H1 (cell line): ENCODE results near the gene NHERF2. TPM values are rescaled to one million over a fixed set of nuclear protein-coding genes. Genes with fewer than 3 reads are reported as not detected.
A peak's percentile ranks its signal among the peaks of the same experiment; 100 is the strongest.

ENCODE experiments used
- CTCF ChIA-PET: fragments of 300-600 bp; sonication (Branson Sonifier 250); formaldehyde crosslinking; loops from one replicate; lab custom pipeline; 2021; ENCODE audit not compliant: partially characterized antibody; lab: Charles Lee
- POLR2A ChIA-PET: fragments of 300-600 bp; sonication (Branson Sonifier 250); formaldehyde crosslinking; loops from one replicate; lab custom pipeline; 2021; ENCODE audit warnings: inconsistent platforms; ENCODE audit not compliant: partially characterized antibody; lab: Charles Lee
- DNase-seq, 2 experiments: peaks; one replicate each; pipeline versions ENCODE4 v3.0.0 to v3.0.0-alpha.2; 2010 to 2022; ENCODE audit warnings: low spot score in 2 of 2, low read depth in 1 of 2, mixed read lengths in 1 of 2
- FAIRE-seq: peaks from 2 replicates; lab custom pipeline; 2011; peaks lifted over from hg19 to GRCh38; lab: Jason Lieb, UNC
- H2AFZ ChIP-seq: 2 replicates; pipeline ENCODE4 v1.8.1; 2012; ENCODE audit warnings: low read length, inconsistent platforms
- H2AK5ac ChIP-seq: 2 replicates; pipeline ENCODE4 v1.6.1; 2013; ENCODE audit warnings: low read depth, low read length
- H2BK120ac ChIP-seq: replicated peaks from 2 replicates; pipeline ENCODE3; 2013; ENCODE audit warnings: low read depth, low read length, inconsistent platforms
- H2BK12ac ChIP-seq: 2 replicates; pipeline ENCODE4 v1.6.1; 2013; ENCODE audit warnings: low read depth, low read length
- H2BK15ac ChIP-seq: 2 replicates; pipeline ENCODE4 v1.6.1; 2013; ENCODE audit warnings: low read length
- H2BK20ac ChIP-seq: 2 replicates; pipeline ENCODE4 v1.6.1; 2013; ENCODE audit warnings: low read length
- H2BK5ac ChIP-seq: 2 replicates; pipeline ENCODE4 v1.6.1; 2013; ENCODE audit warnings: low read depth, low read length
- H3K14ac ChIP-seq: 2 replicates; pipeline ENCODE4 v1.6.1; 2013; ENCODE audit warnings: inconsistent platforms; ENCODE audit not compliant: insufficient read length
- H3K18ac ChIP-seq: 2 replicates; pipeline ENCODE4 v1.6.1; 2013; ENCODE audit warnings: low read length; ENCODE audit errors: extremely low read depth
- H3K23ac ChIP-seq: 2 replicates; pipeline ENCODE4 v1.6.1; 2013; ENCODE audit warnings: inconsistent platforms; ENCODE audit not compliant: insufficient read length
- H3K23me2 ChIP-seq: 2 replicates; pipeline ENCODE4 v1.6.1; 2013; ENCODE audit warnings: low read depth, low read length
- H3K27ac ChIP-seq: 2 replicates; pipeline ENCODE4 v1.6.1; 2011; ENCODE audit warnings: low read depth, low read length, inconsistent platforms
- H3K27me3 ChIP-seq, 4 experiments: replicated peaks in 1 of 4; 1 replicate in 1 of 4; 2 replicates in 3 of 4; pipeline versions ENCODE4 v1.6.1 to v1.8.1; 2011 to 2013; ENCODE audit warnings: low read length in 3 of 4, mild to moderate bottlenecking in 3 of 4, inconsistent platforms in 2 of 4, mixed read lengths in 2 of 4, moderate library complexity in 1 of 4; ENCODE audit not compliant: control insufficient read depth in 3 of 4, insufficient read depth in 3 of 4; ENCODE audit errors: extremely low read depth in 1 of 4
- H3K36me3 ChIP-seq, 4 experiments: 2 replicates each; pipeline versions ENCODE4 v1.6.1 to v1.8.1; 2011 to 2013; ENCODE audit warnings: mild to moderate bottlenecking in 4 of 4, low read length in 3 of 4, moderate library complexity in 2 of 4, control low read depth in 1 of 4, inconsistent platforms in 1 of 4; ENCODE audit not compliant: insufficient read depth in 4 of 4, control insufficient read depth in 2 of 4
- H3K4ac ChIP-seq: replicated peaks from 2 replicates; pipeline ENCODE3; 2013; ENCODE audit warnings: low read length, low read depth, mixed read lengths, inconsistent platforms; ENCODE audit not compliant: insufficient read length
- H3K4me1 ChIP-seq, 4 experiments: replicated peaks in 1 of 4; 1 replicate in 1 of 4; 2 replicates in 3 of 4; pipeline versions ENCODE4 v1.6.1 to v1.8.1; 2011 to 2013; ENCODE audit warnings: low read length in 3 of 4, inconsistent platforms in 2 of 4, mixed read lengths in 1 of 4; ENCODE audit not compliant: insufficient read depth in 4 of 4, control insufficient read depth in 3 of 4
- H3K4me2 ChIP-seq, 2 experiments: 2 replicates each; pipeline versions ENCODE4 v1.6.1 to v1.8.1; 2011 to 2013; ENCODE audit warnings: low read depth in 2 of 2, low read length in 2 of 2, control low read depth in 1 of 2, inconsistent platforms in 1 of 2, mild to moderate bottlenecking in 1 of 2; ENCODE audit not compliant: insufficient read depth in 1 of 2
- H3K4me3 ChIP-seq, 4 experiments: fragments of 200-600, 300-600 bp in 1 of 4; sonication (generic), shearing (Covaris generic), sonication (Bioruptor Twin) in 1 of 4; 2 replicates each; pipeline versions ENCODE4 v1.5.1 to v1.8.1; 2011 to 2016; ENCODE audit warnings: low read length in 4 of 4, low read depth in 3 of 4, control low read depth in 2 of 4, inconsistent platforms in 2 of 4, mild to moderate bottlenecking in 2 of 4, mixed read lengths in 1 of 4, moderate library complexity in 1 of 4; ENCODE audit not compliant: insufficient read depth in 2 of 4; ENCODE audit errors: extremely low read depth in 1 of 4
- H3K56ac ChIP-seq: replicated peaks from 2 replicates; pipeline ENCODE3; 2013; ENCODE audit warnings: low read depth, mild to moderate bottlenecking, mixed read lengths, low read length, inconsistent platforms; ENCODE audit not compliant: insufficient read length
- H3K79me1 ChIP-seq: 2 replicates; pipeline ENCODE4 v1.6.1; 2013; ENCODE audit warnings: low read depth, low read length, control low read depth
- H3K79me2 ChIP-seq, 2 experiments: 2 replicates each; pipeline versions ENCODE4 v1.6.1 to v1.8.1; 2012 to 2013; ENCODE audit warnings: low read length in 2 of 2, mild to moderate bottlenecking in 2 of 2, inconsistent platforms in 1 of 2; ENCODE audit not compliant: insufficient read depth in 2 of 2, control insufficient read depth in 1 of 2
- H3K9ac ChIP-seq, 4 experiments: replicated peaks in 1 of 4; 1 replicate in 1 of 4; 2 replicates in 3 of 4; pipeline versions ENCODE4 v1.6.1 to v1.8.1; 2011 to 2013; ENCODE audit warnings: low read depth in 3 of 4, low read length in 3 of 4, control low read depth in 2 of 4, mild to moderate bottlenecking in 2 of 4, moderate library complexity in 2 of 4, inconsistent platforms in 1 of 4; ENCODE audit errors: extremely low read depth in 1 of 4
- H3K9me3 ChIP-seq, 2 experiments: 2 replicates each; pipeline versions ENCODE4 v1.6.1 to v1.8.1; 2012 to 2013; ENCODE audit warnings: mild to moderate bottlenecking in 2 of 2, moderate library complexity in 2 of 2, control low read depth in 1 of 2, inconsistent platforms in 1 of 2, low read depth in 1 of 2, low read length in 1 of 2, mixed read lengths in 1 of 2; ENCODE audit not compliant: insufficient read depth in 2 of 2
- H4K20me1 ChIP-seq, 2 experiments: replicated peaks in 1 of 2; 2 replicates each; pipeline versions ENCODE3 to v1.8.1; 2011 to 2013; ENCODE audit warnings: inconsistent platforms in 2 of 2, low read length in 2 of 2, mild to moderate bottlenecking in 1 of 2; ENCODE audit not compliant: insufficient read depth in 2 of 2, control insufficient read depth in 1 of 2
- H4K5ac ChIP-seq: 2 replicates; pipeline ENCODE4 v1.6.1; 2013; ENCODE audit warnings: low read length, low read depth, mixed read lengths, inconsistent platforms; ENCODE audit not compliant: insufficient read length
- H4K8ac ChIP-seq: 2 replicates; pipeline ENCODE4 v1.8.0; 2013; ENCODE audit warnings: mild to moderate bottlenecking, moderate library complexity, low read length, inconsistent platforms; ENCODE audit not compliant: insufficient read depth; ENCODE audit errors: extremely low read depth
- H4K91ac ChIP-seq: replicated peaks from 2 replicates; pipeline ENCODE3; 2013; ENCODE audit warnings: low read length, mixed read lengths, inconsistent platforms; ENCODE audit not compliant: insufficient read length
- ATF2 ChIP-seq: IDR thresholded peaks from 2 replicates; pipeline ENCODE4 v1.6.1; 2012; ENCODE audit warnings: low read length, inconsistent platforms
- ATF3 ChIP-seq: IDR thresholded peaks from 2 replicates; pipeline ENCODE4 v1.6.1; 2011; ENCODE audit warnings: low read depth, mild to moderate bottlenecking, low read length; ENCODE audit not compliant: insufficient read depth
- BRCA1 ChIP-seq: IDR thresholded peaks from 2 replicates; pipeline ENCODE4 v1.6.1; 2012; ENCODE audit warnings: low read depth, low read length, improper control_type of control experiment
- CBX5 ChIP-seq: fragments of 300-800, 300-1000 bp; sonication (generic); IDR thresholded peaks from 2 replicates; pipeline ENCODE4 v1.7.1; 2016; ENCODE audit warnings: antibody characterized with exemption, low read length, low read depth
- JUND ChIP-seq: IDR thresholded peaks from 2 replicates; pipeline ENCODE4 v1.6.1; 2011; ENCODE audit warnings: mild to moderate bottlenecking, improper control_type of control experiment, low read length
- KDM5A ChIP-seq: fragments of 200-600 bp; IDR thresholded peaks from 2 replicates; pipeline ENCODE4 v1.7.1; 2012; ENCODE audit warnings: mild to moderate bottlenecking, low read length, inconsistent platforms, mixed read lengths
- SAP30 ChIP-seq: fragments of 300-600 bp; sonication (generic); IDR thresholded peaks from 2 replicates; pipeline ENCODE4 v1.7.1; 2012; ENCODE audit warnings: low read length, moderate library complexity, mild to moderate bottlenecking, inconsistent platforms; ENCODE audit not compliant: insufficient read depth, insufficient replicate concordance
- TAF1 ChIP-seq: IDR thresholded peaks from 2 replicates; pipeline ENCODE4 v1.6.1; 2011; ENCODE audit warnings: mild to moderate bottlenecking, low read depth, low read length
- TBP ChIP-seq: IDR thresholded peaks from 2 replicates; pipeline ENCODE4 v1.6.1; 2011; ENCODE audit warnings: low read depth, low read length, improper control_type of control experiment
- YY1 ChIP-seq: IDR thresholded peaks from 2 replicates; pipeline ENCODE4 v1.6.1; 2011; ENCODE audit warnings: low read depth, mild to moderate bottlenecking, low read length
- WGBS, 2 experiments: shearing (Covaris generic) in 1 of 2; methylation state at CpG; one replicate each; pipeline versions ENCODE4 v1.1.6 to v1.1.7; 2013 to 2015; ENCODE audit warnings: low lambda C conversion rate in 2 of 2, mixed read lengths in 2 of 2, inconsistent platforms in 1 of 2, low coverage in 1 of 2, missing lambda C conversion rate in 1 of 2; ENCODE audit not compliant: insufficient replicate concordance in 2 of 2, insufficient coverage in 1 of 2, insufficient read length in 1 of 2; ENCODE audit errors: extremely low coverage in 1 of 2, missing lambda C conversion rate in 1 of 2; 5-methylcytosine and 5-hydroxymethylcytosine counted together
- polyA plus RNA-seq, 7 experiments: library from polyadenylated mRNA; depleted of rRNA in 3 of 7; stranded (reverse) in 5 of 7; unstranded in 2 of 7; fragments of >200 nt in 5 of 7; fragments of 200-250 nt in 2 of 7; gene quantifications; 1 replicate in 5 of 7; 2 replicates in 1 of 7; 4 replicates in 1 of 7; pipeline versions ENCODE4 v1.2.1 to v1.2.3, GENCODE V29; 2011 to 2013; ENCODE audit warnings: missing spikeins in 2 of 7, mixed read lengths in 2 of 7
- total RNA-seq: library from RNA; stranded (reverse); fragmentation: NEBNext Ultra II Directional; extraction: Animal tissue kit (Norgen Biotek cat#: 25700); gene quantifications from 2 replicates; pipeline ENCODE4 v1.2.1, GENCODE V29; 2021
- TF ChIP-seq, protein P1 (sequence below): IDR thresholded peaks from 2 replicates; pipeline ENCODE4 v1.6.1; 2012; ENCODE audit warnings: inconsistent platforms

NHERF2 gene
- total and polyA plus RNA-seq, 2 of the 8 experiments (the other 6 are each of a cell fraction or from before 2014, with no cell fraction given) = 13.9 to 19.3 TPM

DNA sequence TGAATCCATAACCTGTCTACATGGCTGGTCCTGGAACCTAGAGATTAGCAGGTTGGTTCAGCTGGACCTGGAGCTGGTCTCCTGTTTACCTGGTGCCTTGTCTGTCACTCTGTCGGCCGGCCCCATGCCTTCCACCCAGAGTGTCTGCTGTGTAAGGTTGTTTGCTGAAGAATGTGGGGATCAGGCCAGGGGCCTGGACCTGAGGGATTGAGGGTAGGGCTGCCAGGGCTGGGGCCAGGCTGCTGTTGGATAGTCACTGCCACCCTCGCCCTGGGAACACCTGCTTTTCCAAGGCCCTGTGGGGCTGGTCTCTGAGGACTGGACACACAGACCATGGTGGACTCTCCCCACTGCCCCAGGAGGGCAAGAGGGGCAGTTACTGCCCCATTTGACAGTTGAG, 1.4 kb downstream of the NHERF2 start:
- Histone ChIP-seq H3K79me2 (no peaks in the 10 kb centered on the region), H3K23ac (no peak overlapping the region), H2BK12ac (no peak overlapping the region), H3K23me2 (peaks cover 7% of the 10 kb centered on the region; the same call in 1 of the 2 replicates), H3K79me1 (no peaks in the 10 kb centered on the region), H3K4me3 (no peak overlapping the region), H3K4me2 (peak overlapping the region in 1 of 2 experiments; percentile 61; a peak in 1 of 4 replicates), H3K14ac (no peak overlapping the region), H4K8ac (peak overlapping the region; percentile 57), H3K18ac (no peak overlapping the region), H4K20me1 (peaks cover 0 to 9% of the 10 kb centered on the region in 2 experiments), H2AFZ (no peak overlapping the region), H3K9me3 (no peaks in the 10 kb centered on the region), H2BK20ac (no peak overlapping the region), H4K91ac (no peak overlapping the region), H2AK5ac (no peak overlapping the region), H3K27me3 (peaks cover 0 to 27% (median 21%) of the 10 kb centered on the region in 4 experiments; a peak in 5 of 7 replicates), H2BK120ac (no peak overlapping the region), H3K4ac (peak overlapping the region; percentile 22), H3K56ac (no peak overlapping the region), H3K4me1 (peaks cover 0 to 12% (median 9%) of the 10 kb centered on the region in 4 experiments; a peak in 5 of 7 replicates), H2BK15ac (no peak overlapping the region), H4K5ac (no peak overlapping the region), H3K36me3 (no peaks in the 10 kb centered on the region), H2BK5ac (no peak overlapping the region), H3K9ac (no peak overlapping the region), H3K27ac (no peak overlapping the region)
- DNase-seq (no peak), FAIRE-seq (no peak)
- 91% methylated on average over 3 of the region's 3 CpGs; no CpG with 5 or more reads in 1 of the 2 experiments for WGBS, 2 experiments
- ChIA-PET CTCF (interaction anchor here (0.8 to 2.1 kb wide), 11 partner anchors 11 to 113 kb away, joined by 3 to 7 read pairs (median 4); no protein-coding TSS in a partner anchor), POLR2A (interaction anchor here (0.9 to 1.3 kb wide), 7 partner anchors 14 to 144 kb away, joined by 3 to 7 read pairs (median 3); partner anchors contain the start of gene RPS2)
- no peak for TF ChIP-seq TBP
- TF ChIP-seq, protein P1, sequence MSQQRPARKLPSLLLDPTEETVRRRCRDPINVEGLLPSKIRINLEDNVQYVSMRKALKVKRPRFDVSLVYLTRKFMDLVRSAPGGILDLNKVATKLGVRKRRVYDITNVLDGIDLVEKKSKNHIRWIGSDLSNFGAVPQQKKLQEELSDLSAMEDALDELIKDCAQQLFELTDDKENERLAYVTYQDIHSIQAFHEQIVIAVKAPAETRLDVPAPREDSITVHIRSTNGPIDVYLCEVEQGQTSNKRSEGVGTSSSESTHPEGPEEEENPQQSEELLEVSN = no peak
- no peak for TF ChIP-seq BRCA1
- TF ChIP-seq KDM5A = no peak
- TF ChIP-seq SAP30 = no peak
- no peak for TF ChIP-seq CBX5
- TF ChIP-seq JUND = no peak
- TF ChIP-seq TAF1 = no peak
- TF ChIP-seq ATF3 = no peak
- TF ChIP-seq ATF2 = no peak
- no peak for TF ChIP-seq YY1
